WTC11 (cell line): ENCODE measurements around the gene SLC7A14. TPM values are rescaled to one million over a fixed set of nuclear protein-coding genes. Genes with fewer than 3 reads are reported as not detected.

Experiments
- ATAC-seq: fragments of 200-7000 bp; cut with Tn5 transposase; 2 replicates; pipeline ENCODE4 v1.10.0; 2021; ENCODE audit warnings: mild to moderate bottlenecking, moderate library complexity
- CTCF ChIA-PET: fragments of 300-600 bp; sonication (Branson Sonifier 250); formaldehyde crosslinking; loops from one replicate; lab custom pipeline; 2021; ENCODE audit warnings: antibody characterized with exemption; lab: Charles Lee
- POLR2A ChIA-PET: fragments of 350-600 bp; sonication (Branson Sonifier 250); formaldehyde crosslinking; loops from one replicate; lab custom pipeline; 2021; ENCODE audit warnings: antibody characterized with exemption; lab: Charles Lee
- DNase-seq: peaks from one replicate; pipeline ENCODE4 v3.0.0; 2021; ENCODE audit warnings: low spot score
- H3K27ac Mint-ChIP-seq: 2 replicates; pipeline ENCODE4 v1.8.0; 2021; ENCODE audit warnings: mixed read lengths
- H3K27me3 Mint-ChIP-seq: 2 replicates; pipeline ENCODE4 v1.8.0; 2021; ENCODE audit warnings: low read depth, mild to moderate bottlenecking, moderate library complexity, mixed read lengths
- H3K36me3 Mint-ChIP-seq: 2 replicates; pipeline ENCODE4 v1.8.0; 2021; ENCODE audit warnings: mixed read lengths
- H3K4me1 Mint-ChIP-seq: 2 replicates; pipeline ENCODE4 v1.8.0; 2022; ENCODE audit warnings: mixed read lengths
- H3K4me3 Mint-ChIP-seq: 2 replicates; pipeline ENCODE4 v1.8.0; 2021; ENCODE audit warnings: mild to moderate bottlenecking, moderate library complexity, mixed read lengths
- H3K9me3 Mint-ChIP-seq: 2 replicates; pipeline ENCODE4 v1.8.0; 2021; ENCODE audit warnings: mixed read lengths
- ATF1 ChIP-seq: sonication (generic); formaldehyde crosslinking; IDR thresholded peaks from 2 replicates; pipeline ENCODE4 v1.8.1; 2023; ENCODE audit warnings: mild to moderate bottlenecking, moderate library complexity, missing genetic modification reagents
- ATF3 ChIP-seq: sonication (generic); formaldehyde crosslinking; conservative IDR thresholded peaks from 2 replicates; pipeline ENCODE4 v1.8.1; 2022; ENCODE audit warnings: mild to moderate bottlenecking, missing genetic modification reagents
- FOXJ3 ChIP-seq: sonication (generic); formaldehyde crosslinking; IDR thresholded peaks from 2 replicates; pipeline ENCODE4 v1.9.0; 2021; ENCODE audit warnings: missing genetic modification reagents, mild to moderate bottlenecking, borderline replicate concordance
- GTF2I ChIP-seq: fragments of 250-450 bp; sonication (Bioruptor Pico); conservative IDR thresholded peaks from 2 replicates; pipeline ENCODE4 v1.4.0; 2021; ENCODE audit warnings: mild to moderate bottlenecking
- HMGA2 ChIP-seq: fragments of 250-450 bp; sonication (Bioruptor Pico); IDR thresholded peaks from 2 replicates; pipeline ENCODE4 v1.4.0; 2021; ENCODE audit warnings: mild to moderate bottlenecking, moderate library complexity
- HMGXB4 ChIP-seq: sonication (generic); formaldehyde crosslinking; IDR thresholded peaks from 2 replicates; pipeline ENCODE4 v1.8.1; 2023; ENCODE audit warnings: mild to moderate bottlenecking, moderate library complexity, missing genetic modification reagents
- KAT7 ChIP-seq: sonication (generic); formaldehyde crosslinking; IDR thresholded peaks from 2 replicates; pipeline ENCODE4 v1.8.1; 2023; ENCODE audit warnings: missing genetic modification reagents, mild to moderate bottlenecking, borderline replicate concordance
- NFE2L1 ChIP-seq: sonication (generic); formaldehyde crosslinking; IDR thresholded peaks from 2 replicates; pipeline ENCODE4 v1.8.1; 2023; ENCODE audit warnings: missing genetic modification reagents
- NR1H2 ChIP-seq: sonication (generic); formaldehyde crosslinking; IDR thresholded peaks from 2 replicates; pipeline ENCODE4 v1.9.0; 2021; ENCODE audit warnings: mild to moderate bottlenecking, moderate library complexity, missing genetic modification reagents
- PREB ChIP-seq: sonication (generic); formaldehyde crosslinking; IDR thresholded peaks from 2 replicates; pipeline ENCODE4 v1.8.1; 2022; ENCODE audit warnings: mild to moderate bottlenecking, missing genetic modification reagents, moderate library complexity, borderline replicate concordance
- SMAD3 ChIP-seq: sonication (generic); formaldehyde crosslinking; IDR thresholded peaks from 2 replicates; pipeline ENCODE4 v1.8.0; 2022; ENCODE audit warnings: missing genetic modification reagents, mild to moderate bottlenecking, borderline replicate concordance
- SMAD4 ChIP-seq: sonication (generic); formaldehyde crosslinking; IDR thresholded peaks from 2 replicates; pipeline ENCODE4 v1.8.0; 2022; ENCODE audit warnings: mild to moderate bottlenecking, missing genetic modification reagents
- STAT6 ChIP-seq: sonication (generic); formaldehyde crosslinking; conservative IDR thresholded peaks from 2 replicates; pipeline ENCODE4 v1.8.1; 2023; ENCODE audit warnings: mild to moderate bottlenecking, low read depth, missing genetic modification reagents, moderate library complexity
- TEAD4 ChIP-seq: sonication (generic); formaldehyde crosslinking; IDR thresholded peaks from 2 replicates; pipeline ENCODE4 v1.8.0; 2022; ENCODE audit warnings: mild to moderate bottlenecking, missing genetic modification reagents
- USF1 ChIP-seq: sonication (generic); formaldehyde crosslinking; IDR thresholded peaks from 2 replicates; pipeline ENCODE4 v1.8.0; 2022; ENCODE audit warnings: mild to moderate bottlenecking, missing genetic modification reagents
- ZMAT4 ChIP-seq: fragments of 250-450 bp; sonication (Bioruptor Pico); IDR thresholded peaks from 2 replicates; pipeline ENCODE4 v1.9.0; 2021; ENCODE audit warnings: mild to moderate bottlenecking
- ZNF138 ChIP-seq: sonication (generic); formaldehyde crosslinking; conservative IDR thresholded peaks from 2 replicates; pipeline ENCODE4 v1.8.1; 2022; ENCODE audit warnings: mild to moderate bottlenecking, moderate library complexity, missing genetic modification reagents
- ZNF671 ChIP-seq: fragments of 250-450 bp; sonication (Bioruptor Pico); IDR thresholded peaks from 2 replicates; pipeline ENCODE4 v1.8.0; 2021; ENCODE audit warnings: mild to moderate bottlenecking
- ZSCAN18 ChIP-seq: fragments of 250-450 bp; sonication (Bioruptor Pico); IDR thresholded peaks from 2 replicates; pipeline ENCODE4 v2.1.2; 2022; ENCODE audit warnings: mild to moderate bottlenecking, moderate library complexity
- total RNA-seq: library from RNA; stranded (reverse); gene quantifications from 3 replicates; pipeline ENCODE4 v1.2.3, GENCODE V29; 2021

Gene SLC7A14
- total RNA-seq, 1 experiment from 2014 or later = 0.68 TPM

GRCh38 chr3:170428095-170428494, 157.8 kb downstream of the SLC7A14 start:
- TF ChIP-seq ATF3 (CRISPR knock-in tag) = no peak
- no peak for TF ChIP-seq USF1 (CRISPR knock-in tag)
- TF ChIP-seq KAT7 (CRISPR knock-in tag) = no peak
- TF ChIP-seq ZNF671 = no peak
- no peak for TF ChIP-seq ZMAT4 (CRISPR knock-in tag)
- TF ChIP-seq ATF1 (CRISPR knock-in tag) = no peak
- TF ChIP-seq ZNF138 (CRISPR knock-in tag) = no peak
- no peak for TF ChIP-seq STAT6
- no peak for TF ChIP-seq SMAD4 (CRISPR knock-in tag)
- no peak for TF ChIP-seq NR1H2 (CRISPR knock-in tag)
- TF ChIP-seq TEAD4 = no peak
- TF ChIP-seq HMGXB4 (CRISPR knock-in tag) = no peak
- no peak for TF ChIP-seq SMAD3
- no peak for TF ChIP-seq ZSCAN18
- TF ChIP-seq HMGA2 (CRISPR knock-in tag) = no peak
- TF ChIP-seq PREB (CRISPR knock-in tag) = no peak
- TF ChIP-seq NFE2L1 (CRISPR knock-in tag) = no peak
- no peak for ATAC-seq
- POLR2A ChIA-PET = no interaction called here
- H3K4me1 Mint-ChIP-seq = peaks cover 19% of the 10 kb centered on the region
- CTCF ChIA-PET = no interaction called here
- no peak overlapping the region for H3K4me3 Mint-ChIP-seq
- peaks cover 9% of the 10 kb centered on the region for H3K36me3 Mint-ChIP-seq
- no peak for DNase-seq
- H3K27me3 Mint-ChIP-seq = no peaks in the 10 kb centered on the region
- H3K9me3 Mint-ChIP-seq = no peaks in the 10 kb centered on the region
- H3K27ac Mint-ChIP-seq = no peak overlapping the region

- CTCF ChIA-PET = interaction anchor here (1.0 to 2.3 kb wide), 2 partner anchors 12 to 70 kb away, joined by 5 to 17 read pairs; no protein-coding TSS in a partner anchor
- H3K36me3 Mint-ChIP-seq = peaks cover 9% of the 10 kb centered on the region
- H3K4me1 Mint-ChIP-seq = peaks cover 22% of the 10 kb centered on the region
- TF ChIP-seq FOXJ3 (CRISPR knock-in tag) (no peak), GTF2I (CRISPR knock-in tag) (0 out of 2 replicates have a peak, but pooled peaks have one; percentile 4)
- TF ChIP-seq, all 79 proteins: peak for 1
- ATAC-seq (no peak), DNase-seq (no peak)
- peak overlapping the region; percentile 81 for H3K27ac Mint-ChIP-seq
- peaks cover 5% of the 10 kb centered on the region; the same call in 1 of the 2 replicates for H3K27me3 Mint-ChIP-seq
- POLR2A ChIA-PET = no interaction called here
- no peak overlapping the region for H3K4me3 Mint-ChIP-seq
- no peaks in the 10 kb centered on the region for H3K9me3 Mint-ChIP-seq
Measured at GRCh38 chr3:170426240-170426797, 159.6 kb downstream of the SLC7A14 start.
